Measurements from ENCODE around the gene PPM1F.
"Not testable (repeated sequence)": the region's sequence is repeated elsewhere in the genome, so short reads cannot be mapped to it uniquely, and the experiment has no call there.

The PPM1F gene

GRCh38 chr22:21959274-21960074 lies 6.8 kb upstream of the PPM1F start:
- no peak for DNase-seq

GRCh38 chr22:21958360-21959273 lies 6.0 kb upstream of the PPM1F start:
- no peak for DNase-seq

GRCh38 chr22:21951931-21952465 lies 650 bp downstream of the PPM1F start:
- DNase-seq, result peak; percentile 58

GRCh38 chr22:21951062-21951461 lies 1.6 kb downstream of the PPM1F start:
- DNase-seq, result no peak

GRCh38 chr22:21949948-21950347 lies 2.7 kb downstream of the PPM1F start:
- no peak for DNase-seq

DNA sequence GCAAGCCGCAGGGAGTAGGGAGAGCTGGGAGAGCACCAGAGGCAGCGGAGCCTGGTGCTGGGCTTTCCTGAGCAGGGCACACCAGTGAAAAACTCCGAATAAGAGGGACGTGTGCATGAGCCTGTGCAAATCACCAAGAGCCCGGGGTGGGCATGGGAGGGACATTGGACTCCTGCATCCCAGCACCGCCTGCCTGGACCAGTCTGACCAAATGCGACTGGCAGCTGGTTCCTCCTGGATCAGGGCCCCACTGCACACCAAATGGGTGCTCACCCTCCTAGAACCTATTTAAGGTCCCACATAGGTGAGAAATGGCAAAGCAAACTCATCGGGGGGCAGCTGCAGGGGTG lies 3.1 kb downstream of the PPM1F start:
- no peak for DNase-seq

DNA sequence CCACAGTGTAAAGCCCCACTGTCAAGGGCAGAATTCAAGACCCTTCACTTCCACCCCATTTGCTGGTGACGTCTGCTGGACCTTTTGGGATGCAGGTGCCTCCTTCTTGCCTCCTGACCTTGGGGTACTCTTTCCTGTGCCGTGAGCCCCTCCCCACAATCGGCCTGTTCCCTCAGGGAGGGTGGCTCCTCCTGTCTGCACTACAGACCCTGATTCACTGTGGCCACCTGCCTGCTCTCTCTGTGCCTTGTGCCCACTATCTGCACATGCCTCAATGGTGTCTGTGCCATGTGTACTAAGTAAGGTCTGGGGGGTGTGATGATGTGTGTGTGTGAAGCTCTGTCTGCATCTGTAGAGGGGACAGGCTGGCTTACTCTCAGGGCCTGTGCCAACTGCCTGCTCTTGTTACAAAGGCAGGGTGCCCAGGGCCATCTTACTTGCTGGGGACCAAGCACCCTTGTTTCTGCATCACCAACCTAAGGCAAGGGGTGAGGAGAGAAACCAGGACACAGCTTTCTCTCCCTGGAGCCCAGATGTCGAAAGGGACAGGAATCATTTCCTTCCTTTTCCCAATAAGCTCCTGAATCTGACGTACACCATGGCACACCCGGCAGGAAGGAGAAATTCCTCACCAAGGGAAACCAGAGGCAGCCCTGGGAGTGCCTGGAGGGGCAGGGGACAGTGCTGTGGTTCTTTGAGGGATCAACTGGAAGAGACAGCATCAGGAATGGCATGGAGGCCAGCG lies 3.7 kb downstream of the PPM1F start:
- DNase-seq, result no peak

DNA sequence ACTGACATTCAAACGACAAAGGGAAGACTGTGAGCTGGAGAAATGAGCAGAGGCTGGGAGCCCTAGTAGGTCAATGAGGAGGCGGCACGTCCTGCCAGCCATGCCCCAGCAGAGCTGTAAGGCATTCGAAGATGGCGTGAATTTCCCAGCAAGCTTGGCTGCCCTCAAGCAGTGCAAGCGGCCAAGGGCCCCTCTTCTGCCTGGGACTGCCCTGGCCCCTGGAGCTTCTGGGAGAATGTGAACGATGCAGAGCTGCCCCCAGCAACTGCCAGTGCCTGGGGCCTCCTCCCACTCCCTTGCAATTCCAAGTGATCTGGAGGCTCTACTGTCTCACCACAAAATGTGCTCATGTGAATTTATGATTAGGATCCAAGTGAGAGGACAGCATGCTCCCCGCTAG lies 4.3 kb downstream of the PPM1F start:
- no peak for DNase-seq

DNA sequence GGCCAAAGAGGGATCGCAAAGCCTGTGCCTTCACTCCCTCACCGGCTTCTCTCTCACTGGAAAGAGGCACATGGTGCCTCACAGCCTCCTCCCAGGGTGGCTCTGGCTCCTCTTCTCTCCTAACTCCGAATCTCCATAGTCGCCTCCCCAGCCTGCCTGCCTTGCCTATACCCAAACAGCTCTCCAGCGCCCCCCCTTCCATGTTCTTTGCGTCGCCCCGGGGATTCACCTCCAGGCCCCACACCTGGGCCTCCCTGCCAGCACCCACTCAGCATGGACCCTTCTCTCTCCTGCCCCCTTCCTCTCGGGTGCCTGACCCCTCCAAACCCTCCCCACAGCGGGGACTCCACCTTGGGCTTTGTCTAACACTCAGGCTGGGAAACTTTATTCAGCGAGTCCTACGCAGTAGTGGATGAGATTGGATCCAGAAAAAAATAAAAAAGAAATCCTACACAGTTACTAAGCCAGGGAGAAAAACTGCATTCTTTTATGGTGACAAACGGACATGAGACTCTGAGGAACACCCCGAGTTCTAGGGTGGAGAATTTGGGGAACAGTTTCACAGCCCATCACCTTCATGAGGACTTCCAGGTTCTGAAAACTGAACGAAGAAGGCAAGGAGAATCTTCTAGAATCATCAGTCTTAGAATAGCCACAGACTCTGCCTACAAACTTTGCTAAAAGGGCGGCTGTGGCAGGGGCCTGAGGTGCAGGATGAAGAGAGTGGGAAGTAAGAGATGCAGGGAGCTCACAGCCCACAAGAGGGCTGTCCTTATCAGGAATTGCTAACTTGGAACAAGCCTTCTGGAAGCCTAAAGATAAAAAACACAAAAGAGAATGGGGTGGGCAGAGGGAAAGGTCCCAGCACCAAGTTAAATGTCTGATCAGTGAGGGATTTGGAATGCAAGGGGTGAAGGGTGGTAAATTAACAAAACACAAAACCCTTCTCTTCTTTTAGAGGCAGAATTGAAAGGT lies 5.3 kb downstream of the PPM1F start:
- peak; percentile 71 for DNase-seq

DNA sequence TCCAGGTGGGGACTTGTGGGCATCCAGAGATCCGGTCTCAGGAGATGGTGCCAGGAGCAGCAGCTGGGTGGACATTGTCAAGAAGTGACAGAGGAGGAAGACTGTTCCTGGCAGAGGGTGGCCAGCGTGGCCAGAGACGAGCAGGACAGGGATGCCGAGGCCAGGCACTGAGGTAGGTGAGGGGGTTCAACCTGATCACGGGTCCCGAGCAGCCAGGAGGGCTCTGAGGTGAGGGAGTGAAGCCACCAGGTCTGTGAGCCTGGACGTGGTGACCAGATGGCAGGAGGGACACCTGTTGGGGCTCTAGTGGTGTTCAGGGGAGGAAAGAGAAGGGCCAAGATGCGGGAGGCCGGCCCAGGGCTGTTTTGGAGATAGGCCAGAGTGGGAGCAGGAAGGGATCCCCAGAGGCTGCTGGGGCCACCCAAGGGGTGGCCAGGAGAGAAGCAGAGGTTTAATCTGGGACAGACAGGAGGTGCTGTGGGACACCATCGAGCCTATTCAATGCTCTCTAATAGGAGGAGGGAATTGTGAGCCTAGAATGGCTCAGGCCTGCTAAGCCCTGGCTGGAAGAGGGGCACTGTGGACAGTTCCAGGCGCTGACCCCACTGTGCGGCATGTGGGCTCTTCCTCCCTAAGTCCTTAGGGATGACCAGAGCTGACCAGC lies 6.3 kb downstream of the PPM1F start:
- DNase-seq, result no peak

DNA sequence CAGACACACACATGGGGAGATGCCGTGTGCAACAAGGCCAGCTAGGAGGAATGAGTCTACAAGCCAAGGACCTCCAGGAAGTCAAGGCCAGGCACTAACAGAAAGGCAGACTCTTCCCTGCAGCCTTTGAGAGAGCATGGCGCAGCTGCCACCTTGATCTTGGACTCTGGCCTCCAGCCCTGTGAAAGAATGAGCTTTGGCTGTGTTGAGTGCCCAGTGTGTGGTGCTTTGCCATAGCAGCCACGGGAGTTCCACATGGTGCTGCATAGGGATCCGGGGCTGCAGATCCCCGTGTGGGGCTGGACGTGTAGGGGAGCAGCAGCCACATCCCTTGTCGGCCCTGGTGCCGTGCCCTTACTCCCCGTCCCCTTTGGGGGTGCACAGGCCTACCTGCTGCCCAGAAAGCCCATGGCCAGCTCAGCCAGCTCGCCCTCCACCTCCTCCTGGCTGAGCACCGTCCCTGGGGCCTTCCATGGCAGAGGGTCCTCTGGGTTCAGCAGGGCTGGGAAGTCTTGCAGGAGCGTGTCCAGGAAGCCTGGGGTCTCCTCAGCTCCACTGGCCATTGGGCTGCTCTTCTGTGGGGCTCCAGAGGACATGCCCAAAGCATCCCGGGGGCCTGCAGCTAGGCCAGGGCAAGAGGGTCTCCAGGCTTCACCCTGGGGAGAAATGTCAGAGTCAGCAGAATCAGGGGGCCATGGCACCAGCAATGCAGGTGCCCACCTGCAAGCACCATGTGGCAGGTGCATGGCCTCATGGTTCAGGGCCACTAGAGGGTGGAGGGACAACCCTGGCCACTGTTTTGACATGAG lies 7.0 kb downstream of the PPM1F start:
- DNase-seq, result no peak

DNA sequence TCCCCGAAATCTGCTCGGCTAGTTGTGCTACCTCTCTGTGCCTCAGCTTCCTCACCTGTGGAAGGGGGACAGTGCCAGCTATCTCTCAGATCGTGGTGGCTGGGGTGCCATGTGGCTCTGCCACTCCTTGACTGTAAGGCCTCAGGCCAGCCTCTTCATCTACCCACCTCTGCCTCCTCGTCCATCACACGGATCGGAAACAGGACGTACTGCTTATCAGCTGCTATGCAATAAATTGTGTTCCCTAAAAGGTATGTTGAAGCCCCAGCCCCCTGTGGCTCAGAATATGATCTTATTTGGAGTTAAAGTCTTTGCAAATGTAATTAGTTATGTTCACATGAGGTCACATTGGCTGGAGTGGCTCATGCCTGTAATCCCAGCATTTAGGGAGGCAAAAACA lies 7.8 kb downstream of the PPM1F start:
- no peak for DNase-seq

DNA sequence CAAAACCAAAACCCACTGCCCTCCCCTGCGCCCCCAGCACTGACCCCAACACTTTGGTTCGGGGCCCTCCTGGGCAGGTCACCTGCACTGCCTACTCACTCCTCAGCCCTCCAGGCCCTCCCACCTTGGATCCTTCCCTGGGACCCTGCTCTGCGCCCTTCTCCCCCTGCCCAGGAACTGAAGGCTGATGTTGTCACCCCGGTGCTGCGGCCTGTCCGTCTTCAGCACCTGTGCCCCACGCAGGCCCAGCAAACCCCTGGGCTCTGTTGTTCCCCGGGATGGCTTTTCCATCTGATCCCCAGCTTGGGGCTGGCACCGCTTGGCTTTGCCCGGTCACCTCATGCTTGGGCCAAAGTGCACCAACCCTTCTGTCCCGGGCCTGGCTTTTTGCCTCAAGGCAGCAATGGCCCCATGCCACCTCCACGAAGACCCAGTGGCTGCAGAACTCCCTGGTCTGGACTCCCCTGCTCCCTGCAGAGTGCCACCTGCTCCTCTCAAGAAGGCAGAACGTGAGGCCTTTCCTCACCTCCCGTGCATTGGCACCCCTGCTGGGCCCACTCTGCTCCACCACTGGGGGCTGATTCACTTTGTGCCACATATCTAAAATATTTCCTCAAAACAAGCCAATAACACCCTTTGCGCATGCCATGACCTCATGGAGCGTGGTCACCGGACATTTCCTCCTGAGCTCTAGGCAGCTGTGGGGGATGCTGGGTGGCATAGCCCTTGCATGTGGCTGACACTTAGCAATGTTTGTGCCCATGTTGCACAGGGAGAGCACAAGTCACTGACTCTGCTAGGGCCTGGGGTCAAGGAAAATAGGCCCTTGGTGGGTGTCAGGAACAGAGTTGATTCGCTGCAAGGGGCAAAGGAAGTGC lies 8.8 kb downstream of the PPM1F start:
- peak; percentile 56 for DNase-seq

DNA sequence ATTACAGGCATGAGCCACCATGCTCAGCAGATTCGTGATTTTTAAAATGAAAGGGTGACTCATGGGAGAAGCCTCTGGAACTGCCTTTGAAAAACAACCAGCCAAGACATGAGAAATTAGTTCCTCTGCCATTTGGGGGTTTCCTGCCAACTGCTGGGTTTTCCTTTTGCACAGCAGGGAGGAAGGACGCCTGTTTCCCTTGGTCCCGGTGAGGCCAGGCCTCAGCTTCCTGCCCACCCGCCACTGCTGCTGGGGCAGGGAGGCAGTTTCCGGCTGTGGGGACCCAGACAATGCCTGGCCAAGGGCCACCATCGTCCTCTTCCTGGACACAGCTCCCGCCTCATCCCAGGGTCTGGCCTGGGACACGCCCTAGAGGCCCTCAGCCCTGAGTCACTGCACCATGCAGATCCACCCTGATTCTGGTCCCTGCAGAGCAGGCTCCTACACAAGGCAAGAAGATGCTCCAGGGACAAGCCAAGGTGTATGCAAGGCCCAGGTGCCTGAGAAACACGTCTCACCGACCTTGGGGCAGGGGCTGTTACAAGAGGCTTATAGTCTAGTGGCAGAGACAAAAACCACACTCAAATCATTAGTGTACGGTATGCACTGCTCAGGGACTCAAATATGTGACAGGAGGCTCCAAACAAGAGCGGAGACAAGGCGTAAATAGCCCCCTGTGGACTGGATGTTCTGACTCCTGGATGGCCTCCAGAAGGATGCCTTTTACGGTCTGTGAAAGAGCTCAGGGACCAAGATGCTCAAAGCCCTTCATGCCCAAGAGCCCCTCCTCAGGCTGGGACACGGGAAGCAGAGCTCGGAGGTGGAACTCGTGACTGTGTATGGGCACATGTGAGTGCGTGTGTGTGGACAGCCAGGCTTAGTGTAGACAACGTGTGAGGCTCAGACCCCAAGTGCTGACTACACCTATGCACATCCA lies 10.0 kb downstream of the PPM1F start:
- DNase-seq, result peak; percentile 91

DNA sequence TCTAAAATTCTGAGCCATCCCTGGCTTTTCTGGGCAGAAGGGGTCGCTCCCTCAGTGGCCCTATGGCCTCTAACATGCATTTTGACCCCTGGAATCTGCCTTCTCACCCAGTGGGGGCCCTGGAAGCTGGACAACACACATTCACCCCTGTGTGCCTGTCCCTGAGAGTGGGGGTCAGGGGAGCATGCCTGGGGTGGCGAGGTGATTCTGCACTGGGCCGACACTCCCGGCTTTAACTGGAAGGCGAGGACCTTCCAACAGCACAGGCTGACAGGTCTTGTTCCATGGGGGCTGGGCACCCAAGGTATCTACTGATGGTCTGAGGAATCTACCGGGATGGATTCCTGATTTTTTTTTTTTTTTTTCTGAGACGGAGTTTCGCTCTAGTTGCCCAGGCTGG lies 10.7 kb downstream of the PPM1F start:
- DNase-seq, result no peak

GRCh38 chr22:21940521-21940920 lies 12.1 kb downstream of the PPM1F start:
- no peak for DNase-seq

GRCh38 chr22:21939935-21940334 lies 12.7 kb downstream of the PPM1F start:
- DNase-seq, result not testable (repeated sequence)

- DNase-seq, result no peak
Observed at GRCh38 chr22:21939461-21939913, 13.2 kb downstream of the PPM1F start.
